VCaP (cell line): ENCODE results near the gene PTBP2.

Source experiments
- H3K27ac ChIP-seq: fragments of 450-650 bp; 2 replicates; pipeline ENCODE4 v1.5.1; 2017
- TF ChIP-seq, protein P1 (sequence below): fragments of 450-650 bp; conservative IDR thresholded peaks from 2 replicates; pipeline ENCODE4 v1.5.1; 2017; ENCODE audit warnings: mild to moderate bottlenecking, moderate library complexity

Gene PTBP2

GRCh38 chr1:96715482-96715881, 6.1 kb upstream of the PTBP2 start:
- no peak overlapping the region for H3K27ac ChIP-seq
- TF ChIP-seq, protein P1, sequence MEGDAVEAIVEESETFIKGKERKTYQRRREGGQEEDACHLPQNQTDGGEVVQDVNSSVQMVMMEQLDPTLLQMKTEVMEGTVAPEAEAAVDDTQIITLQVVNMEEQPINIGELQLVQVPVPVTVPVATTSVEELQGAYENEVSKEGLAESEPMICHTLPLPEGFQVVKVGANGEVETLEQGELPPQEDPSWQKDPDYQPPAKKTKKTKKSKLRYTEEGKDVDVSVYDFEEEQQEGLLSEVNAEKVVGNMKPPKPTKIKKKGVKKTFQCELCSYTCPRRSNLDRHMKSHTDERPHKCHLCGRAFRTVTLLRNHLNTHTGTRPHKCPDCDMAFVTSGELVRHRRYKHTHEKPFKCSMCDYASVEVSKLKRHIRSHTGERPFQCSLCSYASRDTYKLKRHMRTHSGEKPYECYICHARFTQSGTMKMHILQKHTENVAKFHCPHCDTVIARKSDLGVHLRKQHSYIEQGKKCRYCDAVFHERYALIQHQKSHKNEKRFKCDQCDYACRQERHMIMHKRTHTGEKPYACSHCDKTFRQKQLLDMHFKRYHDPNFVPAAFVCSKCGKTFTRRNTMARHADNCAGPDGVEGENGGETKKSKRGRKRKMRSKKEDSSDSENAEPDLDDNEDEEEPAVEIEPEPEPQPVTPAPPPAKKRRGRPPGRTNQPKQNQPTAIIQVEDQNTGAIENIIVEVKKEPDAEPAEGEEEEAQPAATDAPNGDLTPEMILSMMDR = no peak

DNA sequence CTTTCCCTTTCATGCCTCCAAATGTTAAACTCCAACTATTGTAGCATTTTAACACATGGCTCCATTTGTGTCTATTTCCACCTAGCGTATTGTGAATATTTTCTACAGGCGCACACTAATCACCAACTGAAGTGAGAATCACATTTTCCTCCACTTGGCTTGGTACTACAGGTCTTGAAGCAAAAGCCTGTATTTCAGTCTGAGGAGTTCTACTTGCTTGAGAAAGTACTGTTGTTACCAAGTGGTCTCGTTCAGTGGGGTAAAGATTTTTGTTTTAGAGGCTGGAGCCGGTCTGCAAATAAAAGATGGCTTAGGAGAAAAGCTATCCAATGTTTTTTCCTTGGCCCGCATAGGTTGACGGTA, 550 bp upstream of the PTBP2 start:
- H3K27ac ChIP-seq = peak overlapping the region; percentile 93

DNA sequence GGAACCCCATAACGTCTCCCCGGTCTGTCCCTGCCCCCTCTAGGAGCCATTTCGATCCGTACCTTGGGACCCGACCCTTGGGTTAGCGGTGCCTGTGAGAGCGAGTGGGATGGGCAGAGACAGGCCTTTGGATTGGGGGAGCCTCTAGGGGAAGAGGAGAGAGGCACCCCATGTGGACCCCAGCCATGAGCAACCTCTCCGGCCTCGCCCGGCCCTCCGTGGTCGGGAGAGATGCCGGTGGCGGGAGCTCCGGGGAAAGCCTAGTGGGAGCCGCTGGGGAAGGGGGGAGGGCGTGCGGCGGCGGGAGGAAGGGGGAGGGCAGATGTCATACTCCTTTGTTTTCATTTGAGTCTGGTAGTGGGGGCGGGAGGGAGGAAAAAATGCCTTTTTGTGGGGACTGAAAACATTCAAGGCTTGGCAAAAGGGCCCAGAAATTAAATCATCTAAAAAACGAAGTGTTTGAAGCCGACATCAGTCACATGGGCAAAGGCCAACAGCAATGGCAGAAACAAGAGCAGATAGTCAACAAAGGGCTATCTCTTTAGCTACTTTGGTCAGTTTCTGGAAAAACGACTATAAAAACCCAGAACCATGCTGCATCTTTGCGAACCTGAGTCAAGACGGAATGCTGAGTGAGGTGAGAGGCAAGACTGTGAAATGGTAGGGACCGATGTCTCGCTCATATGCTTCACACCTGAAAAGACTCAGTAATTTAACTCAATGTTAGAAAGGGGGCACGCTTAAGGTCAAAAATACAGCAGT, 758 bp downstream of the PTBP2 start:
- TF ChIP-seq, protein P1 = no peak
- H3K27ac ChIP-seq = peak overlapping the region; percentile 93

More for the DNA sequence above, 550 bp upstream of the PTBP2 start:
- TF ChIP-seq, protein P1 = no peak

GRCh38 chr1:96722958-96723357, 1.4 kb downstream of the PTBP2 start:
- TF ChIP-seq, protein P1 = no peak
- peak overlapping the region; percentile 93 for H3K27ac ChIP-seq

DNA sequence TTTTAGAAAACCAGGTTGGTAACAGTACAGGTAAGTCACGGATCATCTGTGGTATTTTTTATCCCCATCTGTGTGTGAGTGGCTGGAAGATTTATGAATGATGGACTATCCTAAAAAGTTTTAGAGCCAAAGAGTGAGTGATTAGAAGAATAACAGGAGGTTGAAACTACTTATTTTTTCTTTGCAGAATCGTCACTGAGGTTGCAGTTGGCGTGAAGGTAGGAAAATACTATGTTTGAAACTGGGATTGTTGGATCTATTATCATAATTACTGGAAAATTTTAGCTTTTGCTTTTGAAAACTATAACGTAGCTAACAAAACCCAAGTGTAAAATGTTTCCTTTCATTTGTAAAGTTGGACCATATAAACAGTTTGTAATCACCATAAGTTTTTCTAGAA, 1.8 kb downstream of the PTBP2 start:
- TF ChIP-seq, protein P1 = no peak
- H3K27ac ChIP-seq = peak overlapping the region; percentile 93

- H3K27ac ChIP-seq = no peak overlapping the region
- TF ChIP-seq, protein P1 = no peak
These were observed 2.4 kb downstream of the PTBP2 start for GRCh38 chr1:96723936-96724335.

GRCh38 chr1:96727860-96728259, 6.3 kb downstream of the PTBP2 start:
- TF ChIP-seq, protein P1 = no peak
- no peak overlapping the region for H3K27ac ChIP-seq
